HG03159 (cell line): ENCODE measurements around the gene HOXD9.

Source experiments
- ATAC-seq: cut with Tn5 transposase; IDR thresholded peaks from one replicate; pipeline ENCODE4 v1.9.1; 2021; ENCODE audit warnings: mild to moderate bottlenecking, moderate library complexity; ENCODE audit not compliant: unreplicated experiment

The HOXD9 gene

DNA sequence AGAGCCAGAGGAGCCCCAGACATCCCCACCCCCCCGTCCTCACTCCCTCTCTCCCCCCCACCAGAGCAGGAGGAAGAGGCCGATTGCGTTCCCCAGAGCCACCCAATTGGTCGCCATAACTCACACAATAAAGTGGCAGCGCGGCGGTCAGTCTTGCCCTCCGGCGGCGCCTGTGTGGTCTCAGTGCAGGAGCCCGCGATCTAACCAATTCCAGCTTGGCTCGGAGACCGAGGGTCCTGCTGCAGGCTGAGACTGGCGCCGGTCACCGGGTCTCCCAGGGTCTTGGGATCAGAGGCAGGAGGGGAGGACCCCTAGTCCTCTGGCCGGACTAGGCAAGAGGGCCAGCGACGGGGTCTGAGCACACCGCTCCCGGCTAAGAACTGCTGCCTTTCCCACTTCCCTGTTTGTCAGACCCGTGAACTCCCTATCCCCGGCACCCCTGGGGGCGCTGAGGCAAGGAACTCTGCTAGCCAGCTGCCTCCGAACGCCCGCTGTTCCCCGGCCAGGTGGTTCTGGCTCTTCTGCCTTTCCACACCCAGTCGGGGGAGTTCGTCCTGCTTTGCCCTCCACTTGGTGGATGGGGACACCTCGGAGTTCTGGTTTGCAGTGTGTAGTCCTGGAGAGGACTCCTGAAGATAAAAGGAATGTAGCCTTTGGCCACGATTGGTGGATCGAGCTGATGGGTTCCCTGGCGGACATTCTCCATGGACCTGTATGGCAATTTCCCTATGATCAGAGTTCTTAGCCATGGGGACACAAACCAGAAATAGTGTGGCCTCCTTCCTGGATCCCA, 24.0 kb upstream of the HOXD9 start:
- no peak for ATAC-seq

DNA sequence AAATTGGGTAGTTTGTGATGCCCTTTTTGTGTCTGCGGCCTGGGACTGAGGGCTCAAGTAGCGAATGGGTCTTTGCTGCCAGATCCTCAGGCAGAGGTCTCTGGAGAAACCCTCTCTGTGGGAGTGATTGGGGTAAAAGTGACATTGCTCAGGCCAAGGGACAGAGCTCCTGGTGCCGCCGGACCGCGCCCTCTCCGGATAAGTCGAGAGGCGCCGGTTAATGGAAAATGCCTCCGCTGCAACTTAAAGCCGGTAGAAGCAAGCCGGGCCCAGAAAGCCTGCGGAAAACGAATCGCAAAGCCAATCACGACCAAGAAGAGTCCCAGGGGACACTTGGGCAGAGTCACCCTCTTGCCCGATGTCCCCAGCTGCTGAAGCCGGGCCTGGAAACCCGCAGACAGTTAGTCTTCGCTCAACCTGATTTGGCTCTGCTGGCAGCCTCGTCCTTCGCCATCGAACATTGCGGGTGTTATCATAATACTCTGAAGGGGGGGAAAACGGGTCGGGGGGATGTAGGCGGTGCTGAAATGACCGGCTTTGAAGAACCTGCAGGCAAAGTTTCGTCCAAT, 23.3 kb upstream of the HOXD9 start:
- ATAC-seq: no peak

DNA sequence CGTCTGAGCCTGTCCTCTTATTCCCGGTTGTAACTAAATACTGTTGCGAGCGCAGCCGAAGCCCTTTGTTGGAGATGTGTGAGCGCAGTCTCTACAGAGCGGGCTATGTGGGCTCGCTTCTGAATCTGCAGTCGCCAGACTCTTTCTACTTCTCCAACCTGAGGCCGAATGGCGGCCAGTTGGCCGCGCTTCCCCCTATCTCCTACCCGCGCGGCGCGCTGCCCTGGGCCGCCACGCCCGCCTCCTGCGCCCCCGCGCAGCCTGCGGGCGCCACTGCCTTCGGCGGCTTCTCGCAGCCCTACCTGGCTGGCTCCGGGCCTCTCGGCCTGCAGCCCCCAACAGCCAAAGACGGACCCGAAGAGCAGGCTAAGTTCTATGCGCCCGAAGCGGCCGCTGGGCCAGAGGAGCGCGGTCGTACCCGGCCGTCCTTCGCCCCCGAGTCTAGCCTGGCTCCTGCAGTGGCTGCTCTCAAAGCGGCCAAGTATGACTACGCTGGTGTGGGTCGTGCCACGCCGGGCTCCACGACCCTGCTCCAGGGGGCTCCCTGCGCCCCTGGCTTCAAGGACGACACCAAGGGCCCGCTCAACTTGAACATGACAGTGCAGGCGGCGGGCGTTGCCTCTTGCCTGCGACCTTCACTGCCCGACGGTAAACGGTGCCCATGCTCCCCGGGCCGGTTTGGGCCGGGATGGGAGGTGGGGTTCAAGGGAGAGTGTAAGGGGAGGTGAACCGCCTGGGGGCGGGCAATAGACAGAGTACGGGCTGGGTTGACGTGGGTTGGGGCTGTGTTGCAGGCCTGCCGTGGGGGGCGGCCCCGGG, 22.6 kb upstream of the HOXD9 start, which contains the start of gene HOXD12:
Gene HOXD12, plus strand, starts transcription at position 68 of the 819 bp plus-strand sequence. Its CDS starts 7 bp downstream, at position 75.
- no peak for ATAC-seq

DNA sequence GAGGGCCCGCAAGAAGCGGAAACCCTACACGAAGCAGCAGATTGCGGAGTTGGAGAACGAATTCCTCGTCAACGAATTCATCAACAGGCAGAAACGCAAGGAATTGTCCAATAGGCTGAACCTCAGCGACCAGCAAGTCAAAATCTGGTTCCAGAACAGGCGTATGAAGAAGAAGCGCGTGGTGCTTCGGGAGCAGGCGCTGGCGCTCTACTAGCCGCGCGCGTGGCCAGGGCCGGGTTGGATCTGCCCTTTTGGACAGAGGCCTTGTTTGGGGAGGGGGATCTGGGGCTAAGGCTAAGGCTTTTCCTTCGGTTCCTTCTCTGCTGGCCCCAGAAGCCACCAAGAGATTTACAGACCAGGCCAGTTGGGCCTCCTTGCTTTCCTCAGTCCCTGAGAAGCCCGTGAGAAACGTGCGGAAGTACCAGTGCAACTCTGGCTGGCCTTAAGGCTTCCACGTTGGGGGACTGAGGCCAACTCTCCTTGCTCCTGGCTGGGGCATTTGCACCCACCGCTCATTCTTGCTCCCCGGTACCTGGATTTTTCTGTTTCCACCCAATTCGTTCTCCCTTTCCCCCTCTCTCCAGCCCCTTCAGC, 21.9 kb upstream of the HOXD9 start:
- no peak for ATAC-seq

DNA sequence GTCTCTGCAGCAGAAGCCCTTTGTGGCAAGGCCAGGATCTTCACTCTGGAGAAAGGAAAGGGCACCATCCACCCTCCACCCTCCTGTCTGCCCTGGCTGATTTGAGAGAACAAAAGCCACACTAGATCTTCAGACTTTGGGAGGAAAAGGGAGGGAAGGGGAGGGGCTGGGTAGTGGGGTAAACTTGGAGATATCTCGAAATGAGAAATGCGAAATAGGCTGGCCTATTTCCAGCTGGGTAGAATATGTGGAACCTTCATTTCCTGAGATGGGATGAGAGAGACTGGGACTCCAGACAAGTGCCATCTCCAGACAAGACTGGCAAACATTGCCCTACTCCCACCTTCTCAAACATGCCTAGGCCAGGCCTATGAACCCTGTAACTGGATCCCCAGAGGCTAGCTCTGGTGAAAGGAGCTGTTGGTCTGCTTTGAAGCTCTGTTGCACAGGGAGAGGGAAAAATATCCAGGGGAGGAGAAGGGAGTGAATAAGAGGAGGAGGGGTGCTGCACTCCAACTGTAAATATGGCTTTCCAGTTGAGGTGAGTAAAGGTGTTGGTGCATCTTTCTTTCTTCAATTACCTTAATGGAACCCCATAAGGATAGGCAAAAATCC, 21.2 kb upstream of the HOXD9 start:
- no peak for ATAC-seq

DNA sequence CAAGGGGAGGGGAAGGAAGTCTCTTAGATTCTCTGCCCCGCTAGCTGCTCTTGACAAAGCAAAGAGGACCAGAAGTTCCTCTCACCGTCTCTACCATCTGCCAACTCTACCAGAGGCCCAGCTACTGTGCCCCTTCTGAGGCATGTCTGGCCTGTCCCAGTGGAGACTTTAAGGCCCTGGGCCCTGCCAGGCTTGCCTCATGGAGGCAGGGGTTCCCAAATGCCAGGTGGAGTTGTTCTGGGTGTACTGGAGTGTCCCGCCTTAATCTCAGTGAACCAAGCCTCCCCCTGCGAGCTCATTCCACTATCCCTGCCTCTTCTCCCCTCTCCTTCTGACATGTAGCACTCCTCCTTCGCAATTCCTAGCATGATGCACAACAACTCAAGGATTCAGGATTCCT, 20.7 kb upstream of the HOXD9 start:
- ATAC-seq: no peak

DNA sequence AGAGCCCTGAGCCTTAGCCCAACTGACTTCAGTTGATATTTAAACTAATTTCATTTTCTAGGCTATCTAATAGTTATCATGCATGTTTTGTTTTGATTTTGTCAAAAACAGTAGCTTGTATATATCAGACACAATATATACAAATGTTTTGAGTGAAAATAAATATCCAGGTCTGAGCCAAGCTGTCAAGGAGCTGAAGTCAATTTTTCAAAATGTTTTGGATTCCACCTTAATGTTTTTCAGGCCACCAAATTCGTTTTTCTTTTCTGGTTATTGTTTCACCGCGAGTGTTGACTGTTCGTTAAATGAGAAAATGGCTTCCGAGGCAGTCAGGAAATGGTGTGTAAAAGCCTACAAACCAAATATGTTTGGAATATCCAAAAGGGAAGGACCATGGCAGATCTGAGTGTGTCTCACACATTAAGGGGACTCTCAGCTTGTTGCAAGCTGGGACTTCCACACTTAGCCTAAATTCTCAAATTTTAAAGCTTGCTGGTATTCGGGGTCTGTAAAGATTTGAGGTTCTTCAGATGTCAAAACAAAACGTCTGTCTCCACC, 20.1 kb upstream of the HOXD9 start:
- no peak for ATAC-seq

DNA sequence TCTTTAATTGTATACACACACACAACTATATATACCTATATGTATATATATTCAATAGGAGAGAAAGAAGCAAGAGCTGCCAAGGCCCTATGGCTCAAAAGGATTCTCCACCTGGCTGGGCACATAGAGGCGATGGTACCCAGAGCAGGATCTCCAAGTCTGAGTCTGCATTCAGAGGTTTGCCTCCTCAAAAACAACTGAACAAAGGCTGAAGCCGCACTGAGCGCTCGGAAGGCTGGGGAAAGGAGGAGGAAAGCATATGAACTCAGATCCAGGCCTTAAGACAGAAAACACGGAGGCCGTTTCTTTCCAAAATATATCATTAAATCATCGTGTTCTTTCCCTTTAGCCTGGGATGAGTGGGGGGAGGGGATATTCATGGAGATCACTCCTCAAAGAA, 19.3 kb upstream of the HOXD9 start:
- ATAC-seq: no peak

DNA sequence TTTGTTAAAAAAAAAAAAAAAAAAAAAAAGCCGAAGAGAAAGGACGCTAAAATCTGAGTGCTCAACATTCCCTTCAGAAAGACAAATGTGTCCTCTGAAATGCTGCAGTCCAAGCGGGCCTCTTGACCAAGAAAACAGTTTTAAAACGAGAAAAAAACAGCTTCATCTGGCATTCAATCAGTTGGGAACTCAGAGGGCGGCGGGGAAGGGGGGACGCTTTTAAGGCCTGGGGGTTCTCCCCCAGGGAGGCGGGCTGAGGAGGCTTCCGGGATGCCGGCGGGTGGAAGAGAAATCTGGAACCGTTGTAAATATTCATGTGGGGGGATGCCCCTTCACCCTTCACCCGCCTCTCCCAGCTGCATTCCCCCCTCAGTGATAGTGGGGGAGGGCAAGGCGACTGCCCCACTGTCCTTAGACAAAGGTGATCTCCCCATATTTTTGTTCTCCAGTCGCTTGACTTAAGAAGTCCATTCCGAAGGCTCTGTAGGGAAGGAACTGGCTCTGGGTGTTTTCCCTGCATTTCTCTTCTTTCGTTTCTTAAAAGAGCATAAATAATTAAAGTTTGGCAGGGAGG, 18.7 kb upstream of the HOXD9 start:
- ATAC-seq: no peak

DNA sequence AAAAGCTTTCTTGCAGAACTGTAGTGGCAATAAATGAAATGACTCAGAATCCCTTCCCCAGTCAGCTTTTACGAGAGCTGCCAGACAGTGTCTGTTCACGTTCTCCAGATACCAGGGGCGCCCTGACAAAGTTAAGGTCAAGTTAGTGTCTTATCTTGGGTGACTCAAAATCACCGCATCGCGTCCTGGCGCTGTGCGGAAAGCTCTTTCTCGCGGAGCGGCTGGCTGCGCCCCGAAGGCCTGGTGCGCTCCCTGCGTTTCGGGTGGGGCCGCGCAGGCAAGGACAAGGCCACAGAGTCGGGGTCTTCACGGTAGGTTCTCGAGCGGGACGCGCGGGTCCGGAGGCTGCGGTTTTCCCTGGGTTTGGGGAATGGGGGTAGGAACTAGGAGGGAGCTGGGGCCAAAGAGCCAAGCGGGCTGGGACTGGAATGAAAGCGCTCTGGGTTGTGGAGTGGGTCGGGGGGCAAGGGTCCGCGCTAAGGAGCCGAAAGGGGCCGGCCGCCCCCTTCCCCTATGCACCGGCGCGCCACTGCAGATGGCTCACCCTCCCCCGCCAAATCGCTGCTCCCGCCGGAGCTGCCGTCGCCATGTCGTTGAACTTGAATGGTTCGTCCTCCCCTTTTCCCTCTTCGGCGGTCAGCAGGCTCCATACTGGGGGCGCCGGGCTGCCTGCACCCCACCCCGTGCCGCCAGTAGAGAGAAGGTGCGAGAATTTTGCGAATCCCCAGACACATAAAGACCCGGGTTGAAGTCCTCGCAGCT, 18.0 kb upstream of the HOXD9 start:
- ATAC-seq: no peak

DNA sequence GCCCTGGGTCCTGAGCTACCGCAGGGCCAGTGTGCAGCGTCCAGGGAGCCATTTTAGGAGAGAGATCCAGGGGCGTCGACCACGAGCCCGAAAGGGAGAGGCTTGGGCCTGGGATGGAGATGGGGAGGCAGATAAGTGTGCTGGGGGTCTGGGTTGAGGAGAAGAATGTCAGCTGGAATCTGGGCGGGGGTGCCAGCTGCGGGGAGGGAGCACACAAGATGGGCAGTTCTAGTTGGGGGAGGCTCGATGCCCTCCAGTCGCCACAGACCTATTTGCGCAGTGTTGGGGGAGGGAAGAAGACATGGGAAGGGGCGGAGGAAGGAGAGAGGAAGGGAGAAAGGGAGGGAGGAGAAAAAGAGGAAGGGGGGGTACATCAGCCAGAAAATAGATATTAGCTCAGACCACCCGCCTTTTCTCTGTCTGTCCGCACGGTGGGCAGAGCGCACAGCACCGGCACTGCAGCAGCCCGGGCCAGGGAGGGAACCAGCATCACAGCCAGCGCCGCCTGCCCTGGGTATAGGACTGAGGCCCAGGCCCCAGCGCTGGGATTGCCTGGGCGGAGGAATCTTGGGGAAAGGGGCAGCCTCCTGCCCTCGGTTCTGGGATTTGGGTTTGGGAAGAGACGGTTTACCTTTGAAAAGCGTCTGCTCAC, 17.3 kb upstream of the HOXD9 start:
- ATAC-seq: no peak

DNA sequence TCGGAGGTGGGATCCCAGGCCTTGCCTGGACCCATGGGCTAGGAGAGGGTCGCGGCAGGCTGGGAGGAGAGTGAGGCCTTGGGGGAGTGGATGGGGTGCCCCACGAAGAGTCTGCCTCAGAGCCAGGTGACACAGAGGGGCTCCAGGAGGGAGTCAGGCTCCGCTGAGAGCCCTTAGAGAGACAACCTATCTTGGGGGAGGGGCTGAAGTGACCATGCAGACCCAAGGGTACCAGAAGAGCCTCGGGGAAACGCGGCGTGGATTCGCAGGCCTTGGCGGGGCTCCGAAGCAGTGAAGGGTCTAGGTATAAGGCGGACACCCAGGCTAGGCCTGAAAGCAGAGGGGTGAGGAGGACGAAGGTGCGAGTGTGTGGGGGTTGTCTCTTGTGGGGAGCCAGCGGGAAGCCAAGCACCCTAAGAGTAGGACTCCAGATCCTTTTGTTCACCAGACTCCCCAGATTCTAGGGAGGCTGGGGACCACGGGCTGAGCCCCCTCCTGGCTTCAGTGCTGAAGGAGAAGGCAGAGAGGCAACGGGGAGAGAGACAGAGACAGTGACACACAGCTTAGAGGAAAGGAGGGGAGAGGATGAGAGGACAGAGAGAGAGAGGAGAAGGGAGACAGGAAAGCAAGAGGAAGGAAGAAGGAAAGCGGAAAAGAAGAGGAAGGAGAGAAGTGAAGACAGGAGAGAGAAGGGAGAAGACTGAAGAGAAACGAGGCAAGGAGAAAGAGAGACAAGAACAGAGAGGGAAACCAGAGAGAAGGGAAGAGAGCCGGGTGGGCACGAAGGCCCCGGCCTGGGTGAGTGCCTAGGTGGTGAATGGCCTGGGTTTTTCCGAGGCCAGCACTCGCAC, 16.6 kb upstream of the HOXD9 start:
- no peak for ATAC-seq

DNA sequence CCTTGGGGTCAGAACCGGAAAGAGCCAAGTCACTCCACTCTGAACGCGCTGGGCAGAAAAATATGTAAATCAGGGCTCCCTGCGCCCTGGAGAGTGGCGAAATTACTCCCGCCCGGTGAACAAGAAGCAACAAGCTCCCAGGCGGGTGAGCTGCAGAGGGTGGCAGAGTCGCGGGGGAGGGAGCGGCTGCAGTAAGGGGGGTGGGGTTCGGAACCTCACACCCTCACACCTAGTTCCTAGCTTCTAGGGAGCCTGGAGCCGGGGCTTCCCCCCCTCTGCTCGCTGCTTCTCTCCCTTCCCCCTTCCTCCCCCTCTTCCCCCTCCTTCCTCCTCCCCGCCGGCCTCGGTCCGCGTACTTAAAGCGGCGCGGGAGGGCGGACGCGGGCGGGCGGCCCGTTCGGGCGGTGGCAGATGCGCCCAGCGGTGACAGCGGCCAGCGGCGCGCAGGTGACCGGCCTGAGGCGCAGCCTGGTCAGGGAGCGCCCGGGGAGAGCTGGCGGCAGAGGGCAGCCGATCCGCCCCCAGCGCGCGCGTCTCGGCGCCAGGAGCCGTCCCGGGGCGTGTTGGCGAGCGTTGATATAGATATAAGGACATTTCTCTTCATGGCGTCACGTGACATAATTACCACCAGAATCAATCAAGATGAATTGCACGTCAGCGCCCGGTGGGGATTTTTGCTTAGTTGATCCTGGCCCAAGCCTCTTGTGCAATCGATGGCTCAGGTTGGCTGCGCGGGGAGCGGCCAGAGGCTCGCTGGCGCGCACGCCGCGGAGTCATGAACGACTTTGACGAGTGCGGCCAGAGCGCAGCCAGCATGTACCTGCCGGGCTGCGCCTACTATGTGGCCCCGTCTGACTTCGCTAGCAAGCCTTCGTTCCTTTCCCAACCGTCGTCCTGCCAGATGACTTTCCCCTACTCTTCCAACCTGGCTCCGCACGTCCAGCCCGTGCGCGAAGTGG, 15.7 kb upstream of the HOXD9 start, which contains the start of gene HOXD11:
Gene HOXD11, plus strand, starts transcription at position 700 of the 959 bp plus-strand sequence. Its CDS starts 76 bp downstream, at position 776.
- no peak for ATAC-seq

DNA sequence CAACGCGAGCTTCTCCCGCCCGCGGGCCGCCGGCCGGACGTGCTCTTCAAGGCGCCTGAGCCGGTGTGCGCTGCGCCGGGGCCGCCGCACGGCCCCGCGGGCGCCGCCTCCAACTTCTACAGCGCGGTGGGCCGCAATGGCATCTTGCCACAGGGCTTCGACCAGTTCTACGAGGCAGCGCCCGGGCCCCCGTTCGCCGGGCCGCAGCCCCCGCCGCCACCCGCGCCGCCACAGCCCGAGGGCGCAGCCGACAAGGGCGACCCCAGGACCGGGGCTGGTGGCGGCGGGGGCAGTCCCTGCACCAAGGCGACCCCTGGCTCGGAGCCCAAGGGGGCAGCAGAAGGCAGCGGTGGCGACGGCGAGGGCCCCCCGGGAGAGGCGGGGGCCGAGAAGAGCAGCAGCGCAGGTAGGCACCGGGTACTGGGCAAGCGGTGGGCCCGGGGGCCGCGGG, 14.8 kb upstream of the HOXD9 start:
- no peak for ATAC-seq

DNA sequence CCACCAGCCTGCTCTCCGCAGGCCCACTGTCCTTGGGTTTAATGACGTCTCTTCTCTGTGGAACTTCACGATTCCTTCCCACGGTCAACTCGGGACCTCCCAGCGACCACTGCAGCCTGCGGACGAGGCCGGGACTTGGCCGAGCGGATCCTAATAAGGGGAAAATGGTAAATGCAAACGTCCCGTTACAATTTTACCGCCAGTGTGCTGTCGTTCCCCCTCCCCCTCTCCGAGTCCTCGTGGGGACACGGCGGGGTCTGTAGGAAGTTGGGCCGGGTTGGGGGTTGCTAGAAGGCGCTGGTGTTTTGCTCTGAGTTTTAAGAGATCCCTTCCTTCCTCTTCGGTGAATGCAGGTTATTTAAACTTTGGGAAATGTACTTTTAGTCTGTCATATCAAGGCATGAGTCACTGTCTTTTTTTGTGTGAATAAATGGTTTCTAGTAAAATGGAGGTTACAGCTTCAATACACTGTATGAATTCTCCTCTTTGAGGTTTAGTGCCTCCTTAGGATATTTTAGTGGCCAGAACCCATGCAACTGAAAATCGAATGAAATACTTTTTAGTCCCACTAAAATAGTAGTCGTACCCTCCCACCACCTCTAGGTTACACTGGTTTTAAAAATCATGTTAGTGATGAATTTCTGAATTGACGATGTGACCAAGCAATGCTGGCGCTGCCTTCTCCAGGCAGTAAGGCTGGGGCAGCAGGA, 13.2 kb upstream of the HOXD9 start:
- no peak for ATAC-seq

DNA sequence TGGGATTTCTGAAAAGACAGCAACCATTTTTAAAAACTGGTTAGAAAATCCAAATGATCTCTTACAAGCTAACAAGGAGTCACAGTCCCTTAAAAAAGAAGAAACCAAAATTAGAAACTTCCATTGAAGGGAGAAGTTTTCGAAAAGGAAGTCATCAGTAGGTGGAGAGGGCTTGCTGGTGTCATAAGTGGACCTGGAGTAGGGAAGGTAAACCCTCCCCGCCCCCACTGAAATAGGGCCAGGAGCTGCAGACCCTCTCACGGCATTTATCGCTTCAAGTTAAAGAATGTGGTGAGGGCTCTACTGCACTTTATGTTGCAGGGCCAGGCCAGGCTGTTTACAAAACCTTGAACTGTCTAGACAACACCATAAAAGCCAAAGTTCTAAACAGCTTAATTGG, 12.6 kb upstream of the HOXD9 start:
- no peak for ATAC-seq
